A549 treated with AZD9567 at 1 μM for 4 hours (cell line): ENCODE data around the gene CDKAL1. TPM values are rescaled to one million over a fixed set of nuclear protein-coding genes. Genes with fewer than 3 reads are reported as not detected.

Experiments
- total RNA-seq: library from RNA; stranded (reverse); fragments of 200-300 nt; extraction: Qiagen RNA extraction; gene quantifications from 5 replicates; pipeline ENCODE4 v1.2.3, GENCODE V29; 2022; ENCODE audit not compliant: insufficient read depth

The CDKAL1 gene
- total RNA-seq, result 2.8 to 3.4 TPM (median 2.9 TPM) in 5 replicates

DNA sequence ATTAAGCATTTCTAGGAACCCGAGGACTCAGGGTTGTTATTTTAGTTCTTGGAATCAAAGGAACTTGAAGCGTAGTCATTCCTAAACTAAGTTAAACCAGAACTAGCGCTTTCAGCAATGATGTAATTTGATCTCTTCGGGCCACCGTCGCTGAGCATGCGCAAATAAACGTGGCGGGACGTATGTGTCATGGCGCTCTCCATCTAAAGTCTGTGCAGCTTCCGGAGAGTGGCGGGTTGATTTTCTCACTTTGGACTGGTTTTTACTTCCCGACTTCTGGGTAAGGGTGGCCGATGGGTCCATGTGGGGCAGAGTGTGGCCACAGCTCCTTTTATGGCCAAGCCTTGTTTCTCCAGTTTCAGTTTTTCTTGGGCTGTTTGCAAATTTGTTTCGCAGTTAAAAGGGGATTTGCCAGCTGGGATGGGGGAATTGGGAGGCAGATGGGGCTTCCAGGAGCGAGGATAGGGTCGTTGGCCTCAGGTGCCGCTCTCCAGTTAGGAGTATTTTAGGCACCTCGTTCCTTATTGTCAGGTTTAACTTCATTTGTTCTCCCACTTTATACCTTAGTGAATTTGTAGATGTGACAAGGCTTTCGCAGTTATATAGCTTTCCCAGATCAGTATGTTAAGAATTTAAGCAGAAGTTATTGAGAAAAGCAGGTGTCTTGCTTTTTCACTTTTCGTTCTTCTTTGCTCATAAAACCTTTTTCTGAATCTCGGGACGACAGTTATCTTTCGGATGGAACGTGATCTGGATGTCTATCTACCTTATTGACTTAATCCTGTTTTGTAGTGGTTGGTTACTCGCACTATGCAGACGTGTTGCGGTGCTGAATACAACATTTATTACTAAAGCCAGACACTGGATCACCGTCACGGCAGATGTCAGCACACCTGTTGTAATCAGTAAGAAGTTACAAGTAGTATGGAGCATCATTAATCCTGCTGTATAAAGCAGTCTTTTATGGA is at the start of gene CDKAL1:
Gene CDKAL1 (plus strand): TSS at position 163 of the 968 bp plus-strand sequence. CDS start 11,894 bp downstream, outside the sequence.

Other genes with a start within 250 kb of the CDKAL1 start
- 11.4 to 13.4 TPM (median 11.9 TPM) in 5 replicates for gene E2F3, start 132.6 kb upstream of the CDKAL1 start, total RNA-seq